ENCODE measurements around the gene APOO. TPM values are rescaled to one million over a fixed set of nuclear protein-coding genes. Genes with fewer than 3 reads are reported as not detected.
A peak's percentile ranks its signal among the peaks of the same experiment; 100 is the strongest.

Gene APOO
- total and polyA plus RNA-seq, 2 experiments from 2014 or later = 7.3 to 20.2 TPM

DNA sequence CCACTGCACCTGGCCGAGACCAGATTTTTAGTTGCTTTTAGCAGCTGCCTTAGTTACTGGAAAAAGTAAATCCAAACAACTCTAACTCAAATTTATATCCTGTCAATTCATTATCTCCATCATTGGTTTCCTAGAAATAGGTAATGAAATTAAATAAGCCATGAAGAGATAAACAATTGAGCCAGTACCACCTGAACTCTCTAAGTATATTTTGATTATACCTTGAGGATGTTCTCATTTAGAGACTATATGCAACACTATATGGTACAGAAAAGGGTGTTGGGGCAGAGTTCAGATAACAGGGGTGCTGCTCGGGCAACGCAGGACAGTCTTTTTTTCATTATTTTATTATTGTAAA is 89.8 kb downstream of the APOO start:
- WGBS, 2 experiments (ENCODE audit: low coverage in 1 of 2, low lambda C conversion rate in 2 of 2, missing lambda C conversion rate in 2 of 2) = 55 to 68% methylated on average over 3 of the region's 3 CpGs

DNA sequence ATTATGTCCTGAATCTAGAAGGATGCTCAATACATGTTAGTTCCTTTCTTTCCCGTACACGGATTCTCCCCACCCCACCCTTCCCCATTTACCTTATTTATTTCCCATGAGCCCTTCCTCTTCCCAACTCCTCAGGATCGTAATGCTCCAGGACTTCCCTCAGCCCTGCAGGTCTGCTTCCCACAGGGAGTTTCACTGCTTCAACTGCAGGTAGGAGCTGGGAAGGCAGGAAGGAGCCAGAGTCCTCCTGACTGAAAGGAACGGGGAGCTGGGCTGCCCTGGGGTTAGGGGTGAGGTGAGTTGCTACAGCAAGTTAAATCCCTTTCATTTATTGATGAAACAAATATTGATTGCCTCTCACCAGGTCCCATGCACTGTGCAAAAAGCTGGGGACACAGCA is 91.6 kb downstream of the APOO start:
- Histone ChIP-seq H3K79me2 (ENCODE audit: insufficient read depth) (no peaks in the 10 kb centered on the region), H3K9ac (no peak overlapping the region), H4K20me1 (ENCODE audit: insufficient read depth) (no peaks in the 10 kb centered on the region), H3F3A (ENCODE audit: insufficient read depth) (no peaks in the 10 kb centered on the region), H3K36me3 (ENCODE audit: low read depth) (no peaks in the 10 kb centered on the region), H3K27me3 (replicated peaks; ENCODE audit: insufficient read depth) (no peaks in the 10 kb centered on the region), H3K9me3 (ENCODE audit: low read depth) (no peaks in the 10 kb centered on the region), H3K4me3 (no peak overlapping the region), H3K9me2 (ENCODE audit: insufficient read depth) (no peaks in the 10 kb centered on the region), H3K27ac (no peak overlapping the region), H3K4me1 (ENCODE audit: insufficient read depth) (0 out of 2 replicates have a peak, but pooled peaks cover 5% of the 10 kb centered on the region), H2AFZ (no peak overlapping the region), H3K4me2 (ENCODE audit: unreplicated experiment) (no peak overlapping the region)
- TF ChIP-seq EZH2phosphoT487 (IDR thresholded peaks at IDR 0.05; ENCODE audit: insufficient read depth, low read depth) (no peak), EZH2 (IDR thresholded peaks at IDR 0.05; ENCODE audit: insufficient read depth, poor library complexity, severe bottlenecking) (no peak)
- WGBS, 2 experiments (ENCODE audit: low coverage in 1 of 2, low lambda C conversion rate in 2 of 2, missing lambda C conversion rate in 2 of 2) = 67 to 84% methylated on average over 3 of the region's 4 CpGs
- in situ Hi-C loops (cut with MboI) = no loop called here
- no peak for DNase-seq

More for the DNA sequence above, 89.8 kb downstream of the APOO start:
- no peak overlapping the region for H3K27ac ChIP-seq
- H3K9me3 ChIP-seq (ENCODE audit: low read depth) = no peaks in the 10 kb centered on the region
- no peaks in the 10 kb centered on the region for H3K4me1 ChIP-seq (ENCODE audit: insufficient read depth)
- H3K4me2 ChIP-seq (ENCODE audit: unreplicated experiment) = no peak overlapping the region
- no peak for TF ChIP-seq EZH2phosphoT487 (IDR thresholded peaks at IDR 0.05; ENCODE audit: insufficient read depth, low read depth)
- no peak for TF ChIP-seq EZH2 (IDR thresholded peaks at IDR 0.05; ENCODE audit: insufficient read depth, poor library complexity, severe bottlenecking)
- no peaks in the 10 kb centered on the region for H3K79me2 ChIP-seq (ENCODE audit: insufficient read depth)
- no peaks in the 10 kb centered on the region for H3K27me3 ChIP-seq (replicated peaks; ENCODE audit: insufficient read depth)
- H3K4me3 ChIP-seq = no peak overlapping the region
- H3K36me3 ChIP-seq (ENCODE audit: low read depth) = no peaks in the 10 kb centered on the region
- H3K9me2 ChIP-seq (ENCODE audit: insufficient read depth) = no peaks in the 10 kb centered on the region
- no peak for DNase-seq
- in situ Hi-C loops (cut with MboI) = no loop called here
- no peak overlapping the region for H3K9ac ChIP-seq
- H2AFZ ChIP-seq = no peak overlapping the region
- H4K20me1 ChIP-seq (ENCODE audit: insufficient read depth) = no peaks in the 10 kb centered on the region
- no peaks in the 10 kb centered on the region for H3F3A ChIP-seq (ENCODE audit: insufficient read depth)

DNA sequence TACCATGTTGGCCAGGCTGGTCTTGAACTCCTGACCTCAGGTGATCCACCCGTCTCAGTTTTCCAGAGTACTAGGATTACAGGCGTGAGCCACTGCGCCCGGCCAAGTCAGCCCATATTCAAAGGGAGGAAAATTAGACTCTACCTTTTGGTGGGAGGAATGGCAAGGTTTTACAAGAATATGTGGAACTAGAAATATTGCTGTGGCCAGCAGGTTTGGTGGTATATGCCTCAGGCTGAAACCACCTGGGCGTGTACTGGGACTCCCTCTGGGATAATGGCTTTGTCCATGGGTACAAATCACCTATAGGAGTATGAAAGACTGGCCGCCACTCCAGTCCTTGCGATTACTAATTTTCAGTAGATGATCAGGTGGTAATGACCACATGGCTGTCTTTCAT is 92.4 kb downstream of the APOO start:
- no peaks in the 10 kb centered on the region for H3K9me3 ChIP-seq (ENCODE audit: low read depth)
- no peak for DNase-seq
- no peaks in the 10 kb centered on the region for H3K27me3 ChIP-seq (replicated peaks; ENCODE audit: insufficient read depth)
- H3K4me3 ChIP-seq = no peak overlapping the region
- no peaks in the 10 kb centered on the region for H3K36me3 ChIP-seq (ENCODE audit: low read depth)
- H3K79me2 ChIP-seq (ENCODE audit: insufficient read depth) = no peaks in the 10 kb centered on the region
- in situ Hi-C loops (cut with MboI) = no loop called here
- no peak overlapping the region for H3K4me2 ChIP-seq (ENCODE audit: unreplicated experiment)
- no peaks in the 10 kb centered on the region for H3K9me2 ChIP-seq (ENCODE audit: insufficient read depth)
- H3K9ac ChIP-seq = no peak overlapping the region
- 0 out of 2 replicates have a peak, but pooled peaks cover 10% of the 10 kb centered on the region for H3K4me1 ChIP-seq (ENCODE audit: insufficient read depth)
- no peak overlapping the region for H3K27ac ChIP-seq
- H3F3A ChIP-seq (ENCODE audit: insufficient read depth) = no peaks in the 10 kb centered on the region
- no peaks in the 10 kb centered on the region for H4K20me1 ChIP-seq (ENCODE audit: insufficient read depth)
- no peak overlapping the region for H2AFZ ChIP-seq
- TF ChIP-seq EZH2phosphoT487 (IDR thresholded peaks at IDR 0.05; ENCODE audit: insufficient read depth, low read depth) = no peak
- TF ChIP-seq EZH2 (IDR thresholded peaks at IDR 0.05; ENCODE audit: insufficient read depth, poor library complexity, severe bottlenecking) = no peak
- 79 to 93% methylated on average over 4 to 7 of the region's 7 CpGs for WGBS, 2 experiments (ENCODE audit: low coverage in 1 of 2, low lambda C conversion rate in 2 of 2, missing lambda C conversion rate in 2 of 2)

DNA sequence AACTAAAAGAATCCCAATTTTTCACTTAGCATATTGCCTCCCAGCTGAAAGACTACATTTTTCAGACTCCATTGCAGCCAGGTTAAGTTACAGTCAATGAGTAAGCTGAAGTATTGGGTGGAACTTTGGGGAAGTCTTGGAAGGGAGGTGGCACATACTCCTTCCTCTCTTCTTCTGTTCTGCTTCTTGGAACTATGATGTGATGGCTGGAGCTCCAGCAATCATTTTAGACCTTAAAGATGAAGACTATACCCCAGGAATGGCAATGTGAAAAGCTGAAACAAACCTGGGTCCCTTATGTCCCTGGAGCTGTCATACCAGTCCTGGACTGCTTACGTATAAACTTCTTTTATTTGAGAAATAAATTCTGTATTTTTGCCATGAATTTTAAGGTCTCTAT is 93.9 kb downstream of the APOO start:
- TF ChIP-seq EZH2phosphoT487 (IDR thresholded peaks at IDR 0.05; ENCODE audit: insufficient read depth, low read depth) (no peak), EZH2 (IDR thresholded peaks at IDR 0.05; ENCODE audit: insufficient read depth, poor library complexity, severe bottlenecking) (no peak)
- WGBS, 2 experiments (ENCODE audit: low coverage in 1 of 2, low lambda C conversion rate in 2 of 2, missing lambda C conversion rate in 2 of 2) = 87 to 100% methylated on average over 1 of the region's 1 CpG
- Histone ChIP-seq H2AFZ (no peak overlapping the region), H3K9ac (no peak overlapping the region), H3K4me2 (ENCODE audit: unreplicated experiment) (no peak overlapping the region), H3K36me3 (ENCODE audit: low read depth) (no peaks in the 10 kb centered on the region), H3K27me3 (replicated peaks; ENCODE audit: insufficient read depth) (no peaks in the 10 kb centered on the region), H3F3A (ENCODE audit: insufficient read depth) (no peaks in the 10 kb centered on the region), H3K27ac (no peak overlapping the region), H3K9me3 (ENCODE audit: low read depth) (no peaks in the 10 kb centered on the region), H3K4me3 (no peak overlapping the region), H4K20me1 (ENCODE audit: insufficient read depth) (no peaks in the 10 kb centered on the region), H3K9me2 (ENCODE audit: insufficient read depth) (no peaks in the 10 kb centered on the region), H3K4me1 (ENCODE audit: insufficient read depth) (0 out of 2 replicates have a peak, but pooled peaks cover 10% of the 10 kb centered on the region), H3K79me2 (ENCODE audit: insufficient read depth) (no peaks in the 10 kb centered on the region)
- in situ Hi-C loops (cut with MboI) = no loop called here
- DNase-seq = no peak

DNA sequence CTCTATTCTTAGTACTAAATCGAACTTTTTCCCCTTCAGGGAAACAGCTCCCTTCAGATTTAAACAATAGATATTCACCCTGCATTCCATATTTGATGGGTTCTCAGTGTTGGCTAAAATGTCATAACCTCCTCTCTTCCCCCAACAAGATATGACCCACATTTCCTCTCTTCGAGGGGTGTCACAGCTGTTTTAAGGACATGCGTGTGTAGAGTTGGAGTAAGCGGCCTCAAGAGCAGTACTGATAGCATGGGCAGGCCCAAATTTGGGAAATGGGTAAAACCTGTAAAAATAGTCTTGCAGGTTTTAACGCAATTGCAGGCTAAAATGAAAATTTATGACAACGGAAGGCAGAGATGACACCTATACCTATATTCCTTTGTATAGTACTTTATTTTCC is 96.1 kb downstream of the APOO start:
- WGBS, 2 experiments (ENCODE audit: low coverage in 1 of 2, low lambda C conversion rate in 2 of 2, missing lambda C conversion rate in 2 of 2) = 65 to 69% methylated on average over 6 of the region's 6 CpGs
- Histone ChIP-seq H3K36me3 (ENCODE audit: low read depth) (no peaks in the 10 kb centered on the region), H4K20me1 (ENCODE audit: insufficient read depth) (no peaks in the 10 kb centered on the region), H3K79me2 (ENCODE audit: insufficient read depth) (no peaks in the 10 kb centered on the region), H3K9me2 (ENCODE audit: insufficient read depth) (no peaks in the 10 kb centered on the region), H3K4me3 (peak overlapping the region; percentile 57), H2AFZ (peak overlapping the region; percentile 59), H3K4me1 (ENCODE audit: insufficient read depth) (peaks cover 20% of the 10 kb centered on the region; the same call in 1 of the 2 replicates), H3K9ac (peak overlapping the region; percentile 37; the same call in 1 of the 2 replicates), H3F3A (ENCODE audit: insufficient read depth) (peaks cover 9% of the 10 kb centered on the region; the same call in 1 of the 2 replicates), H3K9me3 (ENCODE audit: low read depth) (no peaks in the 10 kb centered on the region), H3K4me2 (ENCODE audit: unreplicated experiment) (peak overlapping the region; percentile 36), H3K27ac (no peak overlapping the region), H3K27me3 (replicated peaks; ENCODE audit: insufficient read depth) (no peaks in the 10 kb centered on the region)
- DNase-seq = no peak
- in situ Hi-C loops (cut with MboI) = no loop called here
- TF ChIP-seq EZH2 (IDR thresholded peaks at IDR 0.05; ENCODE audit: insufficient read depth, poor library complexity, severe bottlenecking) (no peak), EZH2phosphoT487 (IDR thresholded peaks at IDR 0.05; ENCODE audit: insufficient read depth, low read depth) (no peak)

Data from GM23248 (cell line).